HAP-1 (cell line): Measurements from ENCODE around the gene MXD4.

ENCODE experiments used
- DNase-seq, 2 experiments: peaks; one replicate each; pipeline ENCODE4 v3.0.0-alpha.2; 2016 to 2020; ENCODE audit warnings: low spot score in 2 of 2
- H3K27me3 ChIP-seq: fragments of 250-450 bp; sonication (Bioruptor Pico); 2 replicates; pipeline ENCODE4 v1.5.1; 2020; ENCODE audit warnings: low read depth, mild to moderate bottlenecking, moderate library complexity
- H3K36me3 ChIP-seq: fragments of 250-450 bp; sonication (Bioruptor Pico); replicated peaks from 2 replicates; pipeline ENCODE4 v1.5.1; 2020; ENCODE audit warnings: mild to moderate bottlenecking
- H3K4me1 ChIP-seq: fragments of 250-450 bp; sonication (Bioruptor Pico); 2 replicates; pipeline ENCODE4 v1.5.1; 2020; ENCODE audit warnings: mild to moderate bottlenecking
- H3K4me3 ChIP-seq: fragments of 250-450 bp; sonication (Bioruptor Pico); 2 replicates; pipeline ENCODE4 v1.5.1; 2020; ENCODE audit warnings: mild to moderate bottlenecking, moderate library complexity
- H3K9me3 ChIP-seq: fragments of 250-450 bp; sonication (Bioruptor Pico); 2 replicates; pipeline ENCODE4 v1.5.1; 2020; ENCODE audit warnings: mild to moderate bottlenecking, moderate library complexity
- in situ Hi-C: fragments of 300-500 bp; cut with MboI; formaldehyde crosslinking; loops from 3 replicates; pipeline ENCODE4 v1.14.3; 2020; ENCODE audit warnings: low sequenced_read_pairs, inconsistent platforms, mixed read lengths

The MXD4 gene

GRCh38 chr4:2298532-2298991, 36.7 kb upstream of the MXD4 start:
- DNase-seq, result no peak
- Histone ChIP-seq H3K9me3 (no peaks in the 10 kb centered on the region; the same call in 1 of the 2 replicates), H3K27me3 (no peaks in the 10 kb centered on the region), H3K4me3 (no peak overlapping the region), H3K4me1 (no peaks in the 10 kb centered on the region), H3K36me3 (no peaks in the 10 kb centered on the region)
- in situ Hi-C loops, result no loop called here

GRCh38 chr4:2297606-2298531, 36.0 kb upstream of the MXD4 start:
- no peaks in the 10 kb centered on the region; the same call in 1 of the 2 replicates for H3K9me3 ChIP-seq
- H3K4me1 ChIP-seq, result no peaks in the 10 kb centered on the region
- H3K27me3 ChIP-seq, result no peaks in the 10 kb centered on the region
- in situ Hi-C loops, result no loop called here
- DNase-seq, result no peak
- H3K4me3 ChIP-seq, result no peak overlapping the region
- H3K36me3 ChIP-seq, result no peaks in the 10 kb centered on the region

GRCh38 chr4:2296631-2297601, 35.0 kb upstream of the MXD4 start:
- Histone ChIP-seq H3K36me3 (no peaks in the 10 kb centered on the region), H3K4me1 (no peaks in the 10 kb centered on the region), H3K4me3 (no peak overlapping the region), H3K27me3 (no peaks in the 10 kb centered on the region), H3K9me3 (no peaks in the 10 kb centered on the region)
- no peak for DNase-seq
- in situ Hi-C loops, result no loop called here

GRCh38 chr4:2295900-2296442, 34.1 kb upstream of the MXD4 start:
- Histone ChIP-seq H3K4me3 (no peak overlapping the region), H3K4me1 (no peaks in the 10 kb centered on the region), H3K36me3 (no peaks in the 10 kb centered on the region), H3K9me3 (no peaks in the 10 kb centered on the region), H3K27me3 (no peaks in the 10 kb centered on the region)
- DNase-seq, result no peak
- in situ Hi-C loops, result no loop called here

- no peaks in the 10 kb centered on the region for H3K9me3 ChIP-seq
- in situ Hi-C loops, result no loop called here
- no peak for DNase-seq
- H3K27me3 ChIP-seq, result no peaks in the 10 kb centered on the region
- no peaks in the 10 kb centered on the region for H3K4me1 ChIP-seq
- no peaks in the 10 kb centered on the region for H3K36me3 ChIP-seq
- no peak overlapping the region for H3K4me3 ChIP-seq
Observed at GRCh38 chr4:2295500-2295899, 33.6 kb upstream of the MXD4 start.

- Histone ChIP-seq H3K4me1 (no peaks in the 10 kb centered on the region), H3K9me3 (no peaks in the 10 kb centered on the region), H3K27me3 (no peaks in the 10 kb centered on the region), H3K36me3 (no peaks in the 10 kb centered on the region), H3K4me3 (no peak overlapping the region)
- in situ Hi-C loops, result no loop called here
- no peak for DNase-seq
Observed at GRCh38 chr4:2292646-2293108, 30.8 kb upstream of the MXD4 start.

- no peak for DNase-seq
Observed at GRCh38 chr4:2291705-2292645, 30.1 kb upstream of the MXD4 start.

GRCh38 chr4:2290974-2291704, 29.2 kb upstream of the MXD4 start:
- in situ Hi-C loops, result no loop called here
- no peaks in the 10 kb centered on the region for H3K36me3 ChIP-seq
- H3K4me3 ChIP-seq, result no peak overlapping the region
- no peaks in the 10 kb centered on the region for H3K27me3 ChIP-seq
- no peaks in the 10 kb centered on the region for H3K9me3 ChIP-seq
- DNase-seq, result no peak
- no peaks in the 10 kb centered on the region for H3K4me1 ChIP-seq

More at GRCh38 chr4:2291705-2292645, 30.1 kb upstream of the MXD4 start:
- Histone ChIP-seq H3K4me3 (no peak overlapping the region), H3K36me3 (no peaks in the 10 kb centered on the region), H3K27me3 (no peaks in the 10 kb centered on the region), H3K4me1 (no peaks in the 10 kb centered on the region), H3K9me3 (no peaks in the 10 kb centered on the region)
- in situ Hi-C loops, result no loop called here

GRCh38 chr4:2290488-2290887, 28.6 kb upstream of the MXD4 start:
- no peaks in the 10 kb centered on the region for H3K27me3 ChIP-seq
- in situ Hi-C loops, result no loop called here
- H3K4me3 ChIP-seq, result no peak overlapping the region
- H3K4me1 ChIP-seq, result no peaks in the 10 kb centered on the region
- no peaks in the 10 kb centered on the region for H3K36me3 ChIP-seq
- no peak for DNase-seq
- no peaks in the 10 kb centered on the region for H3K9me3 ChIP-seq

GRCh38 chr4:2289955-2290333, 28.0 kb upstream of the MXD4 start:
- DNase-seq, result no peak
- H3K27me3 ChIP-seq, result no peaks in the 10 kb centered on the region
- no peaks in the 10 kb centered on the region for H3K9me3 ChIP-seq
- H3K4me1 ChIP-seq, result no peaks in the 10 kb centered on the region
- no peaks in the 10 kb centered on the region for H3K36me3 ChIP-seq
- no peak overlapping the region for H3K4me3 ChIP-seq
- in situ Hi-C loops, result no loop called here

- Histone ChIP-seq H3K27me3 (no peaks in the 10 kb centered on the region), H3K36me3 (no peaks in the 10 kb centered on the region), H3K4me1 (no peaks in the 10 kb centered on the region), H3K4me3 (no peak overlapping the region), H3K9me3 (no peaks in the 10 kb centered on the region)
- DNase-seq, result no peak
- in situ Hi-C loops, result no loop called here
Observed at GRCh38 chr4:2289311-2289954, 27.5 kb upstream of the MXD4 start.

- Histone ChIP-seq H3K36me3 (no peaks in the 10 kb centered on the region), H3K4me1 (no peaks in the 10 kb centered on the region), H3K4me3 (no peak overlapping the region), H3K27me3 (no peaks in the 10 kb centered on the region), H3K9me3 (no peaks in the 10 kb centered on the region)
- no peak for DNase-seq
- in situ Hi-C loops, result no loop called here
Observed at GRCh38 chr4:2288051-2288541, 26.2 kb upstream of the MXD4 start.
